A673 (cell line): Measurements from ENCODE around the gene SLIT1. TPM values are rescaled to one million over a fixed set of nuclear protein-coding genes. Genes with fewer than 3 reads are reported as not detected.
"Not testable (repeated sequence)": the region's sequence is repeated elsewhere in the genome, so short reads cannot be mapped to it uniquely, and the experiment has no call there.

Source experiments
- BruUV-seq: library from RNA; stranded (reverse); fragments of 400-500 nt; replicated peaks from 2 replicates; lab custom pipeline; 2021; lab: Mats Ljungman, UMichigan
- CTCF ChIA-PET: fragments of 300-600 bp; sonication (Branson Sonifier 250); formaldehyde crosslinking; loops from one replicate; lab custom pipeline; 2022; ENCODE audit warnings: antibody characterized with exemption; lab: Charles Lee
- POLR2A ChIA-PET: fragments of 300-600 bp; sonication (Branson Sonifier 250); formaldehyde crosslinking; loops from one replicate; lab custom pipeline; 2022; ENCODE audit warnings: antibody characterized with exemption; ENCODE audit not compliant: low non-redundant PET; lab: Charles Lee
- DNase-seq: peaks from one replicate; pipeline ENCODE4 v3.0.0-alpha.2; 2015; ENCODE audit warnings: low spot score
- H3K27ac ChIP-seq: fragments of 200-600 bp; sonication (generic); 2 replicates; pipeline ENCODE4 v1.5.1; 2016; ENCODE audit warnings: mixed run types, low read depth, mild to moderate bottlenecking, mixed read lengths, antibody characterized with exemption, low read length; ENCODE audit not compliant: poor library complexity, severe bottlenecking
- H3K27me3 ChIP-seq: fragments of 200-600 bp; sonication (generic); replicated peaks from 2 replicates; pipeline ENCODE4 v1.6.1; 2017; ENCODE audit warnings: mixed run types, low read depth, mild to moderate bottlenecking, mixed read lengths, antibody characterized with exemption, low read length; ENCODE audit not compliant: insufficient read depth, poor library complexity
- H3K36me3 ChIP-seq: fragments of 200-600 bp; sonication (generic); 2 replicates; pipeline ENCODE4 v1.6.1; 2016; ENCODE audit warnings: mixed run types, mild to moderate bottlenecking, mixed read lengths, antibody characterized with exemption, low read length; ENCODE audit not compliant: insufficient read depth, poor library complexity, severe bottlenecking
- H3K4me1 ChIP-seq: fragments of 200-600 bp; sonication (generic); 2 replicates; pipeline ENCODE4 v1.6.1; 2017; ENCODE audit warnings: mixed run types, mild to moderate bottlenecking, mixed read lengths, antibody characterized with exemption, low read length; ENCODE audit not compliant: insufficient read depth, poor library complexity, severe bottlenecking
- H3K4me3 ChIP-seq: fragments of 200-600 bp; sonication (generic); 2 replicates; pipeline ENCODE4 v1.5.1; 2016; ENCODE audit warnings: low read depth, mixed run types, mild to moderate bottlenecking, mixed read lengths, low read length; ENCODE audit not compliant: poor library complexity, severe bottlenecking
- H3K9me3 ChIP-seq: fragments of 200-600 bp; sonication (generic); 2 replicates; pipeline ENCODE4 v1.6.1; 2016; ENCODE audit warnings: mixed run types, low read depth, mild to moderate bottlenecking, mixed read lengths, antibody characterized with exemption, low read length; ENCODE audit not compliant: poor library complexity, severe bottlenecking
- CTCF ChIP-seq: fragments of 300-800, 200-600 bp; sonication (generic); conservative IDR thresholded peaks from 2 replicates; pipeline ENCODE4 v1.5.1; 2017; ENCODE audit warnings: low read depth, mild to moderate bottlenecking, antibody characterized with exemption, low read length, moderate library complexity, mixed read lengths
- EZH2 ChIP-seq: fragments of 200-600 bp; sonication (generic); IDR thresholded peaks from 2 replicates; pipeline ENCODE4 v1.6.1; 2017; ENCODE audit warnings: borderline replicate concordance, low read depth, mild to moderate bottlenecking, mixed read lengths, antibody characterized with exemption, low read length; ENCODE audit not compliant: poor library complexity, severe bottlenecking
- intact Hi-C: fragments of 100-400 bp; cut with micrococcal nuclease; formaldehyde crosslinking; loops from one replicate; pipeline ENCODE4 v1.10.0; 2022; ENCODE audit not compliant: unreplicated experiment
- total RNA-seq: library from RNA; stranded (reverse); gene quantifications from 2 replicates; pipeline ENCODE4 v1.2.3, GENCODE V29; 2021

SLIT1 gene
- total RNA-seq, 1 experiment from 2014 or later, result 0.43 TPM

DNA sequence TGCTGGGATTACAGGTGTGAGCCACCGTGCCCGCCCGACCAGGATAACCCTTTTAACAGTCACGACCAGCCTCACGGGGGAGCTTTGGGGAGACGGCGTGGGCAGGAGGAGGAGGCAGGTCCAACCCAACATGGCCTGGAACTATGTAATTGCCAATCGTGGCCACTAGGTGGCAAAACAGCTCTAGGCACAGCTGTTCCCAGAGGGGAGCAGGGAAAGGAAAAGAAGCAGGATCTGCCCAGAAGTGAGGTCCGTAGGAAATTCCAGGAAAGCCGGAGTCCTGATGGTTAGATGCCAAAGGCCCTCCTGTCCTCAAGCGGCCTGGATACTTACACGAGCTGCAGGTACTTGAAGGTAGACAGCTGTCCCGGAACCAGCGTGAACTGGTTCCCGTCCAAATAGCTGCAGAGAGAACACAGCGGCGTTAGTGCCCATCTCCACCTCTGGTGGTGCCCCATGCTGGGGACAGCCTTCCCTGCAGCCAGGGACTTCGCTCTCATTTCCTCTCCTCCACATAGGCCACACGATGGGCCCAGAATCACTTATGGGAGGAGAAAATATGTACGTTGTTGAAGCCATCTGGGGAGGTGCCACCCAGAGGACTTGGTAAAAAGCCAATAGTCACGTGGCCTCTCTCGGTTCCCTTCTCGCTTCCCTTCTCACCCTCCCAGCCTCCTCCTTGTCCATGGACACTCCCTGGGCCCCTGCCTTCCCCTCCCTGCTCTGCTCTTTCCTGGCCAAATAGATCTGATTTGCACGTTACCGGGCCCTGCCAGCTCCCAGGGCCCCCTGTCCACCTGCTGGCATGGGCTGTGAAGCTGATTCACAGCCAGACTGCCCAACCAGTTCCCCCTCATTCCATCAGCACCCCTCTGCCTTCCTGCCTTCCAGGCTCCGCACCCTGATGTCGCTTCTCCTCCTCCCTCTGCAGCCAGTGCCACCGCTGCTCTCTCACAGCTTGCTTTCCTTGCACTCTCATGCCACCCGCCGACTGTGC lies 148.1 kb downstream of the SLIT1 start:
- intact Hi-C loops, result no loop called here
- no peak overlapping the region for H3K27ac ChIP-seq
- CTCF ChIA-PET, result interaction anchor here (0.5 to 3.6 kb wide), 7 partner anchors 13 to 397 kb away, joined by 3 to 26 read pairs (median 3); no protein-coding TSS in a partner anchor
- POLR2A ChIA-PET, result no interaction called here
- H3K36me3 ChIP-seq, result no peaks in the 10 kb centered on the region
- peak; percentile 88 for DNase-seq
- H3K4me1 ChIP-seq, result no peaks in the 10 kb centered on the region
- no peaks in the 10 kb centered on the region for H3K27me3 ChIP-seq
- no peaks in the 10 kb centered on the region for H3K9me3 ChIP-seq
- TF ChIP-seq EZH2 (no peak), CTCF (peak; percentile 89)
- no TSS peak for BruUV-seq
- peak overlapping the region; percentile 41 for H3K4me3 ChIP-seq

GRCh38 chr10:97034958-97035769 lies 150.6 kb downstream of the SLIT1 start:
- intact Hi-C loops, result no loop called here
- Histone ChIP-seq H3K27me3 (no peaks in the 10 kb centered on the region), H3K4me3 (no peak overlapping the region), H3K36me3 (no peaks in the 10 kb centered on the region), H3K27ac (no peak overlapping the region), H3K4me1 (no peaks in the 10 kb centered on the region), H3K9me3 (no peaks in the 10 kb centered on the region)
- POLR2A ChIA-PET, result no interaction called here
- DNase-seq, result no peak
- CTCF ChIA-PET, result interaction anchor here (1.4 to 3.6 kb wide), 2 partner anchors 11 to 175 kb away, joined by 5 to 26 read pairs; no protein-coding TSS in a partner anchor
- no TSS peak for BruUV-seq
- no peak for TF ChIP-seq CTCF

GRCh38 chr10:97034301-97034700 lies 151.5 kb downstream of the SLIT1 start:
- Histone ChIP-seq H3K4me3 (no peak overlapping the region), H3K27ac (no peak overlapping the region), H3K36me3 (no peaks in the 10 kb centered on the region), H3K9me3 (no peaks in the 10 kb centered on the region), H3K4me1 (no peaks in the 10 kb centered on the region), H3K27me3 (no peaks in the 10 kb centered on the region)
- TF ChIP-seq CTCF (no peak), EZH2 (no peak)
- no peak for DNase-seq
- POLR2A ChIA-PET, result no interaction called here
- CTCF ChIA-PET, result no interaction called here
- intact Hi-C loops, result no loop called here
- BruUV-seq, result no TSS peak

- H3K27ac ChIP-seq, H3K36me3 ChIP-seq, H3K27me3 ChIP-seq, DNase-seq, H3K9me3 ChIP-seq, CTCF ChIA-PET, POLR2A ChIA-PET, H3K4me3 ChIP-seq, BruUV-seq, intact Hi-C loops, H3K4me1 ChIP-seq: not testable (repeated sequence)
These were observed 151.9 kb downstream of the SLIT1 start for GRCh38 chr10:97033841-97034240.
